ENCODE data around the gene PCBP1.
"Not testable (repeated sequence)": the region's sequence is repeated elsewhere in the genome, so short reads cannot be mapped to it uniquely, and the experiment has no call there.

PCBP1 gene

DNA sequence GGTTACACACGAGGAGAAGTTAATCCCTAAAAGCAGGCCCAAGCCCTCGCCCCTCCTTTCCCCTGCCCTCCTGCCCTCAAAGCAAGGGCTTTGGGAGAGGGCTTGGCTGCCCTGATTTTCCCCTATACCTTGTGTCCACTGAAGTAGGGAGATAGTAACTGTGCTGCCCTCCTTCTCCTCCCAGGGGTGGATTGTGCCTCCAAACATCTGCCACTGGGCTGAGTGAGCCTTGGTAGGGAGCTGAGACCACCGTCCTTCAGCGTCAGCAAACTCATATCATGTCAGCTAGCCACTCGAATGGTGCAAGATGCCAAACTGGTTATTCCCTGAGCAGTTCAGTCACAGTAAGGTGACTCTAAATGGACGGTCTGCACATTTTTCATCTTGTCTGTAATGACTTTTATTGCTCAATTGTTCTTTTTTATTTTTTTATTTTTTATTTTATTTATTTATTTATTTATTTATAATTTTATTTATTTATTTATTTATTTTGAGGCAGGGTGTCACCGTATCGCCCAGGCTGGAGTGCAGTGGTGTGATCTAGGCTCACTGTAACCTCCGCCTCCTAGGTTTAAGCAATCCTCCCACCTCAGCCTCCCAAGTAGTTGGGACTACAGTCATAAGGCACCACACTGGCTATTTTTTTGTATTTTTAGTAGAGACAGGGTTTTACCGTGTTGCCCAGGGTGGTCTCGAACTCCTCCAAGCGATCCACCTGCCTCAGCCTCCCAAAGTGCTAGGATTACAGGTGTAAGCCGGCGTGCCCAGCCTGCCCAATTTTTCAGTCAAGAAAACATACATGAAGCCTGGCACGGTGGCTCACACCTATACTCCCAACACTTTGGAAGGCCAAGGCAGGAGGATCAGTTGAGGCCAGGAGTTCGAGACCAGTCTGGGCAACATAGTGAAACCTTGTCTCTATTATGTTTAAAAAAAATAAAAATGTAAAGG, 8.7 kb downstream of the PCBP1 start:
- Histone ChIP-seq H3K4me1 (ENCODE audit: control insufficient read depth in 1 of 2, insufficient read depth in 1 of 2, low read depth in 1 of 2, low read length in 1 of 2) (peaks cover 38 to 49% of the 10 kb centered on the region in 2 experiments), H3K36me3 (no peaks in the 10 kb centered on the region), H3K27me3 (no peaks in the 10 kb centered on the region), H3K9me3 (no peaks in the 10 kb centered on the region), H3K27ac (peak overlapping the region; percentile 99), H3K4me3 (ENCODE audit: low read depth in 1 of 2, low read length in 1 of 2) (peak overlapping the region; percentile 1 to 54)
- no peak for TF ChIP-seq CTCF (IDR thresholded peaks at IDR 0.05)

DNA sequence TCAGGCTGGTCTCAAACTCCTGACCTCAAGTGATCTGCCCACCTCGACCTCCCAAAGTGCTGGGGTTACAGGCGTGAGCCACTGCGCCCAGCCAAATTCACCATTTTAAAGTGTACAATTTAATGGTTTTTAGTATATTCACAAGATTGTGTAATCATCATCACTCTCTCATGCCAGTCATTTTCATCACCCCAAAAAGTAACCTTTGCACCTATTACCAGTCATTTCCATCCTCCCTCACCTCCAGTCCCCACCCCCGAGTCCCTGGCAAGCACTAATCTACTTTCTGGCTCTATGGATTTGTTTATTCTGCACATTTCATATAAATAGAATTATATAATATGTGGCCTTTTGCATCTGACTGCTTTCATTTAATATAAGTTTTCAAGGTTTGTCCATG, 10.8 kb downstream of the PCBP1 start:
- Histone ChIP-seq H3K4me3 (ENCODE audit: low read depth in 1 of 2, low read length in 1 of 2) (no peak overlapping the region), H3K9me3 (no peaks in the 10 kb centered on the region), H3K27ac (no peak overlapping the region), H3K27me3 (no peaks in the 10 kb centered on the region), H3K36me3 (no peaks in the 10 kb centered on the region), H3K4me1 (ENCODE audit: control insufficient read depth in 1 of 2, insufficient read depth in 1 of 2, low read depth in 1 of 2, low read length in 1 of 2) (peaks cover 32 to 34% of the 10 kb centered on the region in 2 experiments)
- TF ChIP-seq CTCF (IDR thresholded peaks at IDR 0.05), result no peak

GRCh38 chr2:70099270-70099669, 12.0 kb downstream of the PCBP1 start:
- Histone ChIP-seq H3K4me3 (ENCODE audit: low read depth in 1 of 2, low read length in 1 of 2) (no peak overlapping the region), H3K36me3 (no peaks in the 10 kb centered on the region), H3K27me3 (no peaks in the 10 kb centered on the region), H3K27ac (no peak overlapping the region), H3K4me1 (ENCODE audit: control insufficient read depth in 1 of 2, insufficient read depth in 1 of 2, low read depth in 1 of 2, low read length in 1 of 2) (peaks cover 31 to 33% of the 10 kb centered on the region in 2 experiments), H3K9me3 (no peaks in the 10 kb centered on the region)
- no peak for TF ChIP-seq CTCF (IDR thresholded peaks at IDR 0.05)

DNA sequence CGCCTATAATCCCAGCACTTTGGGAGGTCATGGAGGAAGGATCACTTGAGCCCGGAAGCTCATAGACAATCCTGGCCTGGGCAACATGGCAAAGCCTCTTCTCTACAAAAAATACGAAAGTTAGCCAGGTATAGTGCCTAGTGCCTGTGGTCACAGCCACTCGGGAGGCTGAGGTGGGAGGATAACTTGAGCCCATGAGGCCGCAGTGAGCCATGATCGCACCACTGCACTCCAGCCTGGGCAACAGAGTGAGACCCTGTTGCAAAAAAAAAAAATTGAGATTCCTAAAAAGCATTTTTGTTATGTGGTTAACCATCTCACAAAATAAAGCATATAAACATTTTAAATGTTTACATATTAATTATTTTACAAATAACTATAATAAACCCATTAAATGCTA, 13.9 kb downstream of the PCBP1 start:
- H3K27me3 ChIP-seq, result no peaks in the 10 kb centered on the region
- peaks cover 20 to 21% of the 10 kb centered on the region in 2 experiments for H3K4me1 ChIP-seq (ENCODE audit: control insufficient read depth in 1 of 2, insufficient read depth in 1 of 2, low read depth in 1 of 2, low read length in 1 of 2)
- H3K36me3 ChIP-seq, result no peaks in the 10 kb centered on the region
- no peak overlapping the region for H3K27ac ChIP-seq
- TF ChIP-seq CTCF (IDR thresholded peaks at IDR 0.05), result no peak
- H3K9me3 ChIP-seq, result no peaks in the 10 kb centered on the region
- H3K4me3 ChIP-seq (ENCODE audit: low read depth in 1 of 2, low read length in 1 of 2), result no peak overlapping the region

DNA sequence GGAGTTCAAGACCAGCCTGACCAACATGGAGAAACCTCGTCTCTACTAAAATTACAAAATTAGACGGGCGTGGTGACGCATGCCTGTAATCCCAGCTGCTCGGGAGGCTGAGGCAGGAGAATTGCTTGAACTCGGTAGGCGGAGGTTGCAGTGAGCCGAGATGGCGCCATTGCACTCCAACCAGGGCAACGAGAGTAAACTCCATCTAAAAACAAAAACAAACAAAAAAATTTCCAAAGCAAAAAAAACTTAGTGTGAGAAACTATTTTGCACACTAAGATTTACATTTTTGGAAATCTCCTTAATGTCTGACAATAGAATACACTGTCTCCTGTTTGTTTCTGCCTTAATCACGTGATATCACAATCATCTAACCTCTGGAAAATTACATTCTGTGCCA, 14.4 kb downstream of the PCBP1 start:
- not testable (repeated sequence) for H3K27ac ChIP-seq; H3K4me3 ChIP-seq (ENCODE audit: low read depth in 1 of 2, low read length in 1 of 2); H3K36me3 ChIP-seq; H3K9me3 ChIP-seq; H3K27me3 ChIP-seq
- peaks cover 17% of the 10 kb centered on the region in 2 experiments for H3K4me1 ChIP-seq (ENCODE audit: control insufficient read depth in 1 of 2, insufficient read depth in 1 of 2, low read depth in 1 of 2, low read length in 1 of 2)

DNA sequence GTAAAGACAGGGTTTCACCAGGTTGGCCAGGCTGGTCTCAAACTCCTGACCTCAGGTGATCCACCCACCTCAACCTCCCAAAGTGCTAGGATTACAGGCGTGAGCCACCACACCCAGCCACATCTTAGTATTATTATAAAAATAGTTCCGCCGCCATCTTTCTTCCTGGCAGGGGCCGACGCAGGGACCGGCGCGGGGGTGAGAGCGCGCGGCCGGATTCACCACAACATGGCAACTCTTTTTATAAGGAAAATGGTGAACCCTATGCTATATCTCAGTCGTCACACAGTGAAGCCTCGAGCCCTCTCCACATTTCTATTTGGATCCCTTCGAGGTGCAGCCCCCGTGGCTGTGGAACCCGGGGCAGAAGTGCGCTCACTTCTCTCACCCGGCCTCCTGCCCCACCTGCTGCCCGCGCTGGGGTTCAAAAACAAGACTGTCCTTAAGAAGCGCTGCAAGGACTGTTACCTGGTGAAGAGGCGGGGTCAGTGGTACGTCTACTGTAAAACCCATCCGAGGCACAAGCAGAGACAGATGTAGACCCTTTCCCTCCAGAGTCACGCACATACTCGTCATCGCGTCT, 15.1 kb downstream of the PCBP1 start:
- not testable (repeated sequence) for H3K27me3 ChIP-seq; H3K36me3 ChIP-seq; H3K9me3 ChIP-seq; H3K27ac ChIP-seq; H3K4me3 ChIP-seq (ENCODE audit: low read depth in 1 of 2, low read length in 1 of 2)
- peaks cover 20 to 21% of the 10 kb centered on the region in 2 experiments for H3K4me1 ChIP-seq (ENCODE audit: control insufficient read depth in 1 of 2, insufficient read depth in 1 of 2, low read depth in 1 of 2, low read length in 1 of 2)

Measured in neutrophil (primary cell).